CD8-positive, alpha-beta memory T cell (primary cell): ENCODE results near the gene NADSYN1. TPM values are rescaled to one million over a fixed set of nuclear protein-coding genes. Genes with fewer than 3 reads are reported as not detected.

ENCODE experiments used
- CTCF ChIA-PET: fragments of 350-600 bp; sonication (Branson Sonifier 250); formaldehyde crosslinking; loops from one replicate; lab custom pipeline; 2021; ENCODE audit warnings: antibody characterized with exemption; lab: Charles Lee
- POLR2A ChIA-PET: fragments of 350-600 bp; sonication (Branson Sonifier 250); formaldehyde crosslinking; loops from one replicate; lab custom pipeline; 2021; ENCODE audit warnings: antibody characterized with exemption; lab: Charles Lee
- DNase-seq, 5 donors: peaks; one replicate each; pipeline versions ENCODE4 v3.0.0 to v3.0.0-alpha.2; 2020 to 2022; ENCODE audit warnings: mixed read lengths in 1 of 5
- H3K27ac ChIP-seq: one replicate; pipeline ENCODE4 v1.7.0; 2013; ENCODE audit warnings: low read depth, mild to moderate bottlenecking, low read length, moderate library complexity
- H3K27me3 ChIP-seq: 2 replicates; pipeline ENCODE4 v1.7.0; 2013; ENCODE audit warnings: low read length, mild to moderate bottlenecking; ENCODE audit not compliant: insufficient read depth, poor library complexity, severe bottlenecking
- H3K36me3 ChIP-seq: 2 replicates; pipeline ENCODE4 v1.7.0; 2013; ENCODE audit warnings: mild to moderate bottlenecking, low read length, moderate library complexity; ENCODE audit not compliant: insufficient read depth
- H3K4me1 ChIP-seq: 2 replicates; pipeline ENCODE4 v1.7.0; 2013; ENCODE audit warnings: mild to moderate bottlenecking, low read length, moderate library complexity; ENCODE audit not compliant: insufficient read depth
- H3K4me3 ChIP-seq: 2 replicates; pipeline ENCODE4 v1.7.0; 2013; ENCODE audit warnings: mild to moderate bottlenecking, low read length
- H3K9me3 ChIP-seq: 2 replicates; pipeline ENCODE4 v1.7.0; 2013; ENCODE audit warnings: mild to moderate bottlenecking, low read length
- H3K27ac Mint-ChIP-seq, 8 donors: one replicate each; pipeline ENCODE4 v1.8.0; 2020 to 2021; ENCODE audit warnings: mixed read lengths in 8 of 8, mild to moderate bottlenecking in 6 of 8, inconsistent platforms in 3 of 8, moderate library complexity in 3 of 8
- H3K27me3 Mint-ChIP-seq, 2 donors: one replicate each; pipeline ENCODE4 v1.8.0; 2020 to 2021; ENCODE audit warnings: mixed read lengths in 2 of 2, mild to moderate bottlenecking in 1 of 2, moderate library complexity in 1 of 2
- H3K36me3 Mint-ChIP-seq, 3 donors: one replicate each; pipeline ENCODE4 v1.8.0; 2020 to 2021; ENCODE audit warnings: mixed read lengths in 3 of 3, inconsistent platforms in 1 of 3, mild to moderate bottlenecking in 1 of 3
- H3K4me1 Mint-ChIP-seq, 3 donors: one replicate each; pipeline ENCODE4 v1.8.0; 2020 to 2021; ENCODE audit warnings: mixed read lengths in 3 of 3, inconsistent platforms in 1 of 3, mild to moderate bottlenecking in 1 of 3
- H3K4me3 Mint-ChIP-seq, 7 donors: one replicate each; pipeline ENCODE4 v1.8.0; 2020 to 2021; ENCODE audit warnings: mixed read lengths in 7 of 7, mild to moderate bottlenecking in 6 of 7, moderate library complexity in 4 of 7, inconsistent platforms in 2 of 7
- H3K9me3 Mint-ChIP-seq, 5 donors: one replicate each; pipeline ENCODE4 v1.8.0; 2020 to 2022; ENCODE audit warnings: mixed read lengths in 5 of 5, mild to moderate bottlenecking in 3 of 5, moderate library complexity in 2 of 5, inconsistent platforms in 1 of 5
- polyA plus RNA-seq: library from polyadenylated mRNA; unstranded; fragments of 300-500 nt; fragmentation: Illumina TruSeq; gene quantifications from one replicate; pipeline ENCODE4 v1.2.3, GENCODE V29; 2021
- total RNA-seq, 2 experiments: library from RNA; stranded (reverse); gene quantifications; one replicate each; pipeline ENCODE4 v1.2.3, GENCODE V29; 2021

The NADSYN1 gene
- total and polyA plus RNA-seq, 3 experiments from 2014 or later = 43.6 to 62.5 (median 60.3) TPM

- H3K4me1 ChIP-seq = no peaks in the 10 kb centered on the region
- Mint-ChIP-seq H3K27me3 (no peaks in the 10 kb centered on the region), H3K4me3 (peak overlapping the region in 1 of 7 donors; percentile 12), H3K27ac (peak overlapping the region in 2 of 8 donors; percentile 51 to 55), H3K9me3 (no peaks in the 10 kb centered on the region), H3K4me1 (no peaks in the 10 kb centered on the region), H3K36me3 (peaks cover 0 to 63% (median 10%) of the 10 kb centered on the region in 3 donors)
- POLR2A ChIA-PET = no interaction called here
- no peak overlapping the region for H3K4me3 ChIP-seq
- DNase-seq = no peak
- H3K36me3 ChIP-seq = peaks cover 11% of the 10 kb centered on the region
- CTCF ChIA-PET = no interaction called here
- H3K9me3 ChIP-seq = no peaks in the 10 kb centered on the region
- H3K27me3 ChIP-seq = no peaks in the 10 kb centered on the region
- H3K27ac ChIP-seq = no peak overlapping the region
These were observed 16.1 kb upstream of the NADSYN1 start for GRCh38 chr11:71436861-71437260.

DNA sequence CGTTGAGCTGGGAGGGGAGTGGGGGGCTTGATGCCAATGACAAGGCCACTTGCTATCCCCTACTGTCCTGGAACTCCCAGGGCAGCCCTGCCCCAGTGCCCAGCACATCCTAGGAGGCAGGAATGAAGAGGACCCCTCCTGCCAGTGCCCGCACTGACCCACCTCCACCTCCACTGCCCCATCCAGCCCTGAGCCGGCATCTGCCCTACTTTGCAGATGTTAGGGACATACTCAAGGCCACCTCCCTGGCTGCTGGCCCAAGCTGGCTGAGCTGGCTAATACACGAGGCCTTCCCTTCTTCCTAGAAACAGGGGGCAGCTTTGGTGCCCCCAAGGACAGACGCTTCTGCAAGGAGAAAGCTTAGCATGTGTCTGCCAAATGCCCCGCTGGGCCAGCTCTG lies 15.6 kb upstream of the NADSYN1 start:
- Histone ChIP-seq H3K4me1 (no peaks in the 10 kb centered on the region), H3K27me3 (no peaks in the 10 kb centered on the region), H3K9me3 (no peaks in the 10 kb centered on the region), H3K27ac (no peak overlapping the region), H3K4me3 (no peak overlapping the region), H3K36me3 (peaks cover 11% of the 10 kb centered on the region)
- CTCF ChIA-PET = no interaction called here
- peak overlapping the region in 1 of 8 donors; percentile 41 for H3K27ac Mint-ChIP-seq
- no peak overlapping the region for H3K4me3 Mint-ChIP-seq
- POLR2A ChIA-PET = no interaction called here
- H3K36me3 Mint-ChIP-seq = peaks cover 0 to 68% (median 10%) of the 10 kb centered on the region in 3 donors
- no peaks in the 10 kb centered on the region for H3K27me3 Mint-ChIP-seq
- DNase-seq = no peak
- H3K9me3 Mint-ChIP-seq = no peaks in the 10 kb centered on the region
- no peaks in the 10 kb centered on the region for H3K4me1 Mint-ChIP-seq

GRCh38 chr11:71437879-71438278 lies 15.1 kb upstream of the NADSYN1 start:
- Histone ChIP-seq H3K27ac (no peak overlapping the region), H3K9me3 (no peaks in the 10 kb centered on the region), H3K4me1 (no peaks in the 10 kb centered on the region), H3K27me3 (no peaks in the 10 kb centered on the region), H3K36me3 (peaks cover 11% of the 10 kb centered on the region), H3K4me3 (no peak overlapping the region)
- POLR2A ChIA-PET = interaction anchor here (0.6 kb wide), 1 partner anchor 120 kb away, joined by 3 read pairs; no protein-coding TSS in a partner anchor
- Mint-ChIP-seq H3K27me3 (no peaks in the 10 kb centered on the region), H3K4me1 (no peaks in the 10 kb centered on the region), H3K9me3 (no peaks in the 10 kb centered on the region), H3K4me3 (no peak overlapping the region), H3K27ac (no peak overlapping the region), H3K36me3 (peaks cover 0 to 72% (median 12%) of the 10 kb centered on the region in 3 donors)
- no peak for DNase-seq
- CTCF ChIA-PET = interaction anchor here (1.7 kb wide), 1 partner anchor 9 kb away, joined by 5 read pairs; the partner anchor contains the start of gene DHCR7

- Histone ChIP-seq H3K27ac (no peak overlapping the region), H3K27me3 (no peaks in the 10 kb centered on the region), H3K4me3 (no peak overlapping the region), H3K36me3 (peaks cover 11% of the 10 kb centered on the region), H3K9me3 (no peaks in the 10 kb centered on the region), H3K4me1 (no peaks in the 10 kb centered on the region)
- Mint-ChIP-seq H3K4me3 (no peak overlapping the region), H3K27me3 (no peaks in the 10 kb centered on the region), H3K4me1 (no peaks in the 10 kb centered on the region), H3K36me3 (peaks cover 0 to 80% (median 13%) of the 10 kb centered on the region in 3 donors), H3K9me3 (no peaks in the 10 kb centered on the region), H3K27ac (peak overlapping the region in 1 of 8 donors; percentile 12)
- ChIA-PET POLR2A (no interaction called here), CTCF (interaction anchor here (1.1 to 1.7 kb wide), 3 partner anchors 9 to 14 kb away, joined by 3 to 5 read pairs (median 4); partner anchors contain the start of genes DHCR7 and NADSYN1)
- no peak for DNase-seq
These were observed 14.4 kb upstream of the NADSYN1 start for GRCh38 chr11:71438650-71439049.

DNA sequence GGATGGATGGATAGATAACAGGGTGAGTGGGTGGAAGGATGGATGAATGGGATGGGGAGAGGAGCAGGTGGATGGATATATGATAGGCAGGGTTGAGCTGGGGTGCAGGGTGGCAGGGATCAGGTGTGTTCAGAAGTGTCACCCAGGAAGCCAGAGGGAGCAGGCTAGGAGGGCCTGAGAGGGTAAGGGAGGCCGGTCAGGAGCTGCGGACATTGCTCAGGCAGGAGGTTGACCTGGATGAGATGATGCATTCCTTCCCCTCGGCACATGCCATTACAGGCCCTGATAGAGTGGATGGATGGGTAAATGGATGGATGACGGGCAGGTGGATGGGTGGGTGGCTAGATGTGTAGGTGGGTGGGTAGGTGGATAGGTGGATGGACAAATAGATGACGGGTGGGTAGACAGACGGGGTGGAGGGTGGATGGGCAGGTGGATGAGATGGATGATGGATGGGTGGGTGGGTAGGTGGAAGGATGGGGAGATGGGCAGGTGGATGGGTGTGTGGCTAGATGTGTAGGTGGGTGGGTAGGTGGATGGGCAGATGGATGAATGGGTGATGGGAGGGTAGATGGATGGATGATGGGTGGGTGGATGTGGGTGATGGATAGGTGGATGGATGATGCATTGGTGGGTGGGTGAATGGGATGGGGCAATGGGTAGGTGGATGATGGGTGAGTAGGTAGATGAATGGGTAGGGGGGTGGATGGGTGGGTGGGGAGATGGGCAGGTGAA lies 12.8 kb upstream of the NADSYN1 start:
- no peak overlapping the region for H3K4me3 ChIP-seq
- peaks cover 11% of the 10 kb centered on the region for H3K36me3 ChIP-seq
- no peak overlapping the region for H3K27ac ChIP-seq
- H3K27ac Mint-ChIP-seq = no peak overlapping the region
- H3K4me3 Mint-ChIP-seq = no peak overlapping the region
- H3K4me1 ChIP-seq = no peaks in the 10 kb centered on the region
- DNase-seq = no peak
- POLR2A ChIA-PET = no interaction called here
- no peaks in the 10 kb centered on the region for H3K27me3 Mint-ChIP-seq
- CTCF ChIA-PET = no interaction called here
- H3K27me3 ChIP-seq = no peaks in the 10 kb centered on the region
- H3K36me3 Mint-ChIP-seq = peaks cover 4 to 82% (median 13%) of the 10 kb centered on the region in 3 donors
- no peaks in the 10 kb centered on the region for H3K9me3 Mint-ChIP-seq
- H3K9me3 ChIP-seq = no peaks in the 10 kb centered on the region
- no peaks in the 10 kb centered on the region for H3K4me1 Mint-ChIP-seq

GRCh38 chr11:71441251-71441650 lies 11.8 kb upstream of the NADSYN1 start:
- Histone ChIP-seq H3K9me3 (no peaks in the 10 kb centered on the region), H3K4me3 (no peak overlapping the region), H3K27me3 (no peaks in the 10 kb centered on the region), H3K4me1 (no peaks in the 10 kb centered on the region), H3K36me3 (peaks cover 11% of the 10 kb centered on the region), H3K27ac (no peak overlapping the region)
- H3K9me3 Mint-ChIP-seq = peaks cover 0 to 2% (median 0%) of the 10 kb centered on the region in 5 donors
- peak overlapping the region in 1 of 7 donors; percentile 37 for H3K4me3 Mint-ChIP-seq
- H3K36me3 Mint-ChIP-seq = peaks cover 11 to 82% (median 19%) of the 10 kb centered on the region in 3 donors
- ChIA-PET POLR2A (no interaction called here), CTCF (no interaction called here)
- no peak for DNase-seq
- H3K27ac Mint-ChIP-seq = no peak overlapping the region
- no peaks in the 10 kb centered on the region for H3K27me3 Mint-ChIP-seq
- no peaks in the 10 kb centered on the region for H3K4me1 Mint-ChIP-seq

DNA sequence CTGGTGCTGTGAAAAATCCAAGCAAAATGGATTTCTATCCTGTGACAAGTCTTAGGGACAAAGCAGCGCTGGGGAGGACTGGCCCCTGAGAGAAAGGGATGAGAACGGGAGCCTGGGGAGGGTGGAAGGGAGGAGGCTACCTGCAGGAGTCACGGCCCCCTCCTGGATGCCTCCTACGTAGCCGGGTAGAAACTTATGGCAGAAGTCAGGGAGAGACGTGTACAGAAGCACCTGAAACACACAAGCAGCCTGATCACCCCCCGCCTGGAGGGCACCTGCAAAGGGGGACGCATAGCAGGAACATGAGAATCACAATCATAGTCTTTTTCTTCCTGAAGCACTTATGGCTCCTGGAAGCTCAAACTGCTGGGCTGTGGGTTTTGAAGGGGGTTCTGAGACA lies 10.9 kb upstream of the NADSYN1 start:
- Histone ChIP-seq H3K36me3 (peaks cover 11% of the 10 kb centered on the region), H3K27ac (no peak overlapping the region), H3K9me3 (no peaks in the 10 kb centered on the region), H3K27me3 (no peaks in the 10 kb centered on the region), H3K4me3 (no peak overlapping the region), H3K4me1 (no peaks in the 10 kb centered on the region)
- no peaks in the 10 kb centered on the region for H3K27me3 Mint-ChIP-seq
- H3K9me3 Mint-ChIP-seq = peaks cover 0 to 2% (median 0%) of the 10 kb centered on the region in 5 donors
- POLR2A ChIA-PET = no interaction called here
- no peak overlapping the region for H3K4me3 Mint-ChIP-seq
- H3K4me1 Mint-ChIP-seq = peaks cover 4 to 6% (median 4%) of the 10 kb centered on the region in 3 donors
- peak overlapping the region in 1 of 8 donors; percentile 33 for H3K27ac Mint-ChIP-seq
- DNase-seq = no peak
- H3K36me3 Mint-ChIP-seq = peaks cover 11 to 85% (median 20%) of the 10 kb centered on the region in 3 donors
- CTCF ChIA-PET = no interaction called here

DNA sequence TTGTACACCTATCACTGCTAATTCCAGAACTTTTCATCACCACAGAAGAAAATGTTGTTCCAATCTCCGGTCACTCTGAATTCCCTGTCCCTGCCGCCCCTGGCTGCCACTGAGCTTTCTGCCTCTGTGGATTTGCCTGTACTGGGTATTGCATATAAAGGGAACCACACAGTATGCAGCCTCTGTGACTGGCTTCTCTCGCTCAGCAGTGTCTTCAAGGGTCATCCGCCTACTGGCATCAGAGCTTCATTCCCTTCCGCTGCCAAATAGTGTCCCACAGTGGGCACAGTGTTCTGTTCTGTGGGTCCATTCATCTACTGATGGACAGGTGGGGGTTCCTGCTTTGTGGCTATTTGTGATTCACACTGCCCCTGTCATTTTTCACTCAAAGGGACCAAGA lies 10.1 kb upstream of the NADSYN1 start:
- Mint-ChIP-seq H3K9me3 (peaks cover 0 to 2% (median 0%) of the 10 kb centered on the region in 5 donors), H3K27me3 (no peaks in the 10 kb centered on the region), H3K36me3 (peaks cover 11 to 82% (median 20%) of the 10 kb centered on the region in 3 donors), H3K27ac (no peak overlapping the region), H3K4me1 (peaks cover 10 to 13% (median 11%) of the 10 kb centered on the region in 3 donors), H3K4me3 (peak overlapping the region in 1 of 7 donors; percentile 37)
- H3K36me3 ChIP-seq = peaks cover 11% of the 10 kb centered on the region
- POLR2A ChIA-PET = no interaction called here
- H3K27me3 ChIP-seq = no peaks in the 10 kb centered on the region
- H3K27ac ChIP-seq = no peak overlapping the region
- CTCF ChIA-PET = no interaction called here
- no peaks in the 10 kb centered on the region for H3K9me3 ChIP-seq
- H3K4me1 ChIP-seq = peaks cover 7% of the 10 kb centered on the region
- no peak overlapping the region for H3K4me3 ChIP-seq
- DNase-seq = no peak
